ENCODE measurements around the gene DVL3.

DNA sequence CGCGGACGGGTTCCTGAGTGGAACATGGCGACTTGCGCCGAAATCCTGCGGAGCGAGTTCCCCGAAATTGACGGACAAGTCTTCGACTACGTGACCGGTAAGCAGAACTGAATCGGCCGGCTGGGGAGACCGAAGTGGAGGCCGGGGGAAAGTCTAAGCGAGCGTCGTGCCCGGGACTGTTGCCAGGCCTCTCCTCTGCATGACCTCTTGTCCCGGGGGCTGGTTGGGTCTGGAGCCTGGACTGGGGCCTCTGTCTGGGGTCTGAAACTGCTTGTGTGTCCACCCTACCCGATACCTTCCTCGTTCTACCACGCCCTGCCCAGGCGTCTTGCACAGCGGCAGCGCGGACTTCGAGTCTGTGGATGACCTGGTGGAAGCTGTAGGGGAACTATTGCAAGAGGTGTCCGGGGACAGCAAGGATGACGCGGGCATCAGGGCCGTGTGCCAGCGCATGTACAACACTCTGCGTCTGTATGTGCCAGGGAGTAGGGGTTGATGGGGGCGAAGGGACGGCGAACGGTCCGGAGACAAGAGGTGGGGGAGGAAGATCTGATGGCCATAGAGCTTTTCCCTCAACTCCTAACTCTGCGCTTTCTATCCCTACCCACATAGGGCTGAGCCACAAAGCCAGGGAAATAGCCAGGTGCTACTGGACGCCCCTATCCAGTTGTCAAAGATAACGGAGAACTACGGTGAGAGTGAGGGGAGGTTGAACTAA is 31.2 kb downstream of the DVL3 start, which contains the start of gene ABCF3:
- TF ChIP-seq GATA2 (IDR thresholded peaks at IDR 0.05; ENCODE audit: low read depth, low read length) (no peak), GATA3 (IDR thresholded peaks at IDR 0.05; ENCODE audit: low read depth, low read length) (no peak)

All from SH-SY5Y (cell line).